Smooth muscle cell (in vitro differentiated cells): Measurements from ENCODE around the gene LIPE. TPM values are rescaled to one million over a fixed set of nuclear protein-coding genes. Genes with fewer than 3 reads are reported as not detected.

Experiments
- DNase-seq: peaks from one replicate; lab custom pipeline; 2025; ENCODE audit not compliant: unreplicated experiment; lab: John Stamatoyannopoulos, UW
- H2AFZ ChIP-seq: fragments of 200-600 bp; sonication (generic); 2 replicates; pipeline ENCODE4 v1.6.0; 2016; ENCODE audit warnings: antibody characterized with exemption, low read depth, mild to moderate bottlenecking
- H3F3A ChIP-seq: fragments of 200-600 bp; sonication (generic); 2 replicates; pipeline ENCODE4 v1.6.0; 2017; ENCODE audit warnings: antibody characterized with exemption, low read depth
- H3K27ac ChIP-seq: fragments of 200-600 bp; sonication (generic); 2 replicates; pipeline ENCODE4 v1.5.1; 2016; ENCODE audit warnings: low read depth, mild to moderate bottlenecking
- H3K27me3 ChIP-seq: fragments of 200-600 bp; sonication (generic); 2 replicates; pipeline ENCODE4 v1.6.1; 2016; ENCODE audit warnings: low read depth, mild to moderate bottlenecking
- H3K36me3 ChIP-seq: fragments of 200-600 bp; sonication (generic); 2 replicates; pipeline ENCODE4 v1.5.1; 2016; ENCODE audit warnings: low read depth
- H3K4me1 ChIP-seq: fragments of 200-600 bp; sonication (generic); 2 replicates; pipeline ENCODE4 v1.5.1; 2016; ENCODE audit warnings: low read depth
- H3K4me2 ChIP-seq: fragments of 200-600 bp; sonication (generic); 2 replicates; pipeline ENCODE4 v1.6.0; 2016; ENCODE audit warnings: mild to moderate bottlenecking
- H3K4me3 ChIP-seq: fragments of 200-600 bp; sonication (generic); 2 replicates; pipeline ENCODE4 v1.5.1; 2016; ENCODE audit warnings: mild to moderate bottlenecking
- H3K79me2 ChIP-seq: fragments of 200-600 bp; sonication (generic); 2 replicates; pipeline ENCODE4 v1.6.0; 2016; ENCODE audit warnings: low read depth, mild to moderate bottlenecking
- H3K9ac ChIP-seq: fragments of 200-600 bp; sonication (generic); 2 replicates; pipeline ENCODE4 v1.6.0; 2016; ENCODE audit warnings: low read depth
- H3K9me3 ChIP-seq: fragments of 200-600 bp; sonication (generic); replicated peaks from 2 replicates; pipeline ENCODE4 v1.5.1; 2016; ENCODE audit warnings: low read depth
- H4K20me1 ChIP-seq: fragments of 200-600 bp; sonication (generic); 2 replicates; pipeline ENCODE4 v1.6.0; 2016; ENCODE audit warnings: low read depth
- WGBS: methylation state at CpG from one replicate; pipeline ENCODE4 v1.1.7; 2016; ENCODE audit warnings: low lambda C conversion rate; 5-methylcytosine and 5-hydroxymethylcytosine counted together
- polyA plus RNA-seq: library from polyadenylated mRNA; unstranded; fragments of >200 nt; fragmentation: Nextera tagmentation; extraction: Ambion mirVana; gene quantifications from 2 replicates; pipeline ENCODE4 v1.2.1, GENCODE V29; 2016
- total RNA-seq: library from RNA; depleted of rRNA; stranded (reverse); fragments of >200 nt; gene quantifications from 2 replicates; pipeline ENCODE4 v1.2.3, GENCODE V29; 2014
- TF ChIP-seq, protein P1 (sequence below): fragments of 200-600 bp; sonication (generic); IDR thresholded peaks from 2 replicates; pipeline ENCODE4 v1.5.1; 2017; ENCODE audit warnings: borderline replicate concordance, mild to moderate bottlenecking, antibody characterized with exemption; ENCODE audit not compliant: insufficient read depth, poor library complexity, severe bottlenecking

Gene LIPE
- total and polyA plus RNA-seq, 2 experiments from 2014 or later, result 8.4 to 9.2 TPM

DNA sequence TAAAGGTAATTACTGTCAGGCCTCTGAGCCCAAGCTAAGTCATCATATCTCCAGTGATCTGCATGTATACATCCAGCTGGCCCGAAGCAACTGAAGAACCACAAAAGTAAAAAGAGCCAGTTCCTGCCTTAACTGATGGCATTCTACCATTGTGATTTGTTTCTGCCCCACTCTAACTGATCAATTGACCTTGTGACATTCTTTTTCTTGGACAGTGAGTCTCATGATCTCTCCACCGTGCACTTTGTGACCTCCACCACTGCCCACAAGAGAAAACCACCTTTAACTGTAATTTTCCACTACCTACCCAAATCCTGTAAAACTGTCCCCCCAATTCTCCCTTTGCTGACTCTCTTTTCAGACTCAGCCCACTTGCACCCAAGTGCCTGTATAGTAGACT is 32.7 kb upstream of the LIPE start:
- TF ChIP-seq, protein P1, sequence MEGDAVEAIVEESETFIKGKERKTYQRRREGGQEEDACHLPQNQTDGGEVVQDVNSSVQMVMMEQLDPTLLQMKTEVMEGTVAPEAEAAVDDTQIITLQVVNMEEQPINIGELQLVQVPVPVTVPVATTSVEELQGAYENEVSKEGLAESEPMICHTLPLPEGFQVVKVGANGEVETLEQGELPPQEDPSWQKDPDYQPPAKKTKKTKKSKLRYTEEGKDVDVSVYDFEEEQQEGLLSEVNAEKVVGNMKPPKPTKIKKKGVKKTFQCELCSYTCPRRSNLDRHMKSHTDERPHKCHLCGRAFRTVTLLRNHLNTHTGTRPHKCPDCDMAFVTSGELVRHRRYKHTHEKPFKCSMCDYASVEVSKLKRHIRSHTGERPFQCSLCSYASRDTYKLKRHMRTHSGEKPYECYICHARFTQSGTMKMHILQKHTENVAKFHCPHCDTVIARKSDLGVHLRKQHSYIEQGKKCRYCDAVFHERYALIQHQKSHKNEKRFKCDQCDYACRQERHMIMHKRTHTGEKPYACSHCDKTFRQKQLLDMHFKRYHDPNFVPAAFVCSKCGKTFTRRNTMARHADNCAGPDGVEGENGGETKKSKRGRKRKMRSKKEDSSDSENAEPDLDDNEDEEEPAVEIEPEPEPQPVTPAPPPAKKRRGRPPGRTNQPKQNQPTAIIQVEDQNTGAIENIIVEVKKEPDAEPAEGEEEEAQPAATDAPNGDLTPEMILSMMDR, result no peak
- DNase-seq, result no peak
- H3K79me2 ChIP-seq, result no peaks in the 10 kb centered on the region
- no peaks in the 10 kb centered on the region for H3F3A ChIP-seq
- no peaks in the 10 kb centered on the region for H3K36me3 ChIP-seq
- no peaks in the 10 kb centered on the region for H3K9me3 ChIP-seq
- H3K4me1 ChIP-seq, result no peaks in the 10 kb centered on the region
- WGBS, result 85% methylated on average over 2 of the region's 2 CpGs
- H2AFZ ChIP-seq, result no peak overlapping the region
- H3K4me3 ChIP-seq, result no peak overlapping the region
- no peak overlapping the region for H3K9ac ChIP-seq
- no peaks in the 10 kb centered on the region for H3K27me3 ChIP-seq
- no peaks in the 10 kb centered on the region for H4K20me1 ChIP-seq
- H3K27ac ChIP-seq, result no peak overlapping the region
- no peak overlapping the region for H3K4me2 ChIP-seq

DNA sequence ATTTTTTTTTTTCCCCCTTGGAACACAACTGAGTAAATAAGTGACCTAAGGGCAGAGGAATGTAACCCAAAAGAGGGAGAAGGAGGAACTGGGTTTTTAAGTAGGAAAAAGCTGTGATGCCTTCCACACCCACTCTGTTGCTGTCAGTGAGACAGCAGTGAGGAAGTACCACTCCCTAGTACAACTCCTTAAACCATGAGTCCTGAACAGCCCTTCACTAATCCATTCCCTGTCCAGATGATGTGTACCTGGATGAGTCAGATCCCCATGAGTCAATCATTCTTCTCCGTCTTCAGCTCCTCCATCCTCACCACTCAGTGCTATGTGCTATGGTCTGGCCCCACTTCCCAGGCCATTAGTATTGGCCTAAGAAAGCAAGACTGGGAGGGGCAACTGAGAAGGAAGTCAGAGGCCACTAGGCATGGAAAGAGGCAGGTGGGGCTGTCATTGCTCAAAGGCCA is 28.5 kb upstream of the LIPE start:
- H3K36me3 ChIP-seq, result no peaks in the 10 kb centered on the region
- H3K79me2 ChIP-seq, result no peaks in the 10 kb centered on the region
- no peak overlapping the region for H3K4me2 ChIP-seq
- no peaks in the 10 kb centered on the region for H3K4me1 ChIP-seq
- DNase-seq, result no peak
- WGBS, result 60% methylated on average over 1 of the region's 1 CpG
- H3K9me3 ChIP-seq, result no peaks in the 10 kb centered on the region
- no peak overlapping the region for H2AFZ ChIP-seq
- no peak overlapping the region for H3K9ac ChIP-seq
- no peaks in the 10 kb centered on the region for H3F3A ChIP-seq
- H3K27ac ChIP-seq, result no peak overlapping the region
- H3K4me3 ChIP-seq, result no peak overlapping the region
- H4K20me1 ChIP-seq, result no peaks in the 10 kb centered on the region
- H3K27me3 ChIP-seq, result no peaks in the 10 kb centered on the region
- TF ChIP-seq, protein P1, result no peak

DNA sequence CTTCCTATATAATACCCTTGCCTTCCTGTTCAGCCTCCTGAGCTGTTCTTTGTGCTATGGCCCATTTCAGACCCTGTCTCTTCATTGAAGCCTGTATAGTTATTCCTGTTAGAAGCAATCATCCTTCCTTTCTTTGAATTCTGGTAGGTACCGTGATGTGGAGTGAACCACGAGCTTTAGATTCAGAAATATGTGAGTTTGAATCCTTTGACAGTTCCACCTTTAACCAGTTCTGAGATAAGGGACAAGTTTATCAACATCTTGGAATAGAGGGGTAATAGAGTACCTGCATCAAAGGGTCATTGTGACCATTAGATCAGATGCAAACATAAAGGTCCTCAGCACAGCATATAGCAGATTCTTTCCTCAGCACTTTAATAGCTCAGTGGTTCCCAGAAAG is 27.9 kb upstream of the LIPE start:
- no peaks in the 10 kb centered on the region for H3K79me2 ChIP-seq

DNA sequence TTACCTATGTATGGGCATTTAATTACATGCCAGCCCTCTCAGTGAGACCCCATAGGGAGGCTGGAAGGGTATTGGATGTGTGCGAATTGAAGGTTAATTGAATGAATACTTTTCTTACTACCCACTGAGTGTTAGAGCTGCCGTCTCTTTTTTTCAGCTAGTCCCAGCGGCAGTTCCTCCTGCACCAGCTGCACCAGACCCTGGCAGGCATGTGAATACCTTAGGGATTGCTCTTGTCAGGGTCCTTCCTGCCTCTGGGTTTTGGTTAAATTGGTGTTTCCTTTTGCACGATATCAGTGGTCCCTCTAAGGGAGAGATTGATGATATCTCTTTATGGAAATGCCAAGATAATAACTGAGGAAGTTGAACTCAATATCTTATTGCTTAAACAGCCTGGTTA is 25.4 kb upstream of the LIPE start:
- H3K27ac ChIP-seq, result no peak overlapping the region
- H2AFZ ChIP-seq, result no peak overlapping the region
- WGBS, result 60% methylated on average over 4 of the region's 4 CpGs
- H3K36me3 ChIP-seq, result no peaks in the 10 kb centered on the region
- H3K4me2 ChIP-seq, result no peak overlapping the region
- no peak overlapping the region for H3K9ac ChIP-seq
- no peaks in the 10 kb centered on the region for H3K4me1 ChIP-seq
- H3F3A ChIP-seq, result no peaks in the 10 kb centered on the region
- H3K27me3 ChIP-seq, result no peaks in the 10 kb centered on the region
- TF ChIP-seq, protein P1, result no peak
- no peak for DNase-seq
- peaks cover 10% of the 10 kb centered on the region for H4K20me1 ChIP-seq
- H3K9me3 ChIP-seq, result no peaks in the 10 kb centered on the region
- no peak overlapping the region for H3K4me3 ChIP-seq
- H3K79me2 ChIP-seq, result no peaks in the 10 kb centered on the region

More for the DNA sequence above, 27.9 kb upstream of the LIPE start:
- Histone ChIP-seq H3K4me1 (no peaks in the 10 kb centered on the region), H3K9ac (no peak overlapping the region), H3K36me3 (no peaks in the 10 kb centered on the region), H3K4me3 (no peak overlapping the region), H2AFZ (no peak overlapping the region), H3K4me2 (no peak overlapping the region), H4K20me1 (peaks cover 2% of the 10 kb centered on the region), H3F3A (no peaks in the 10 kb centered on the region), H3K27ac (no peak overlapping the region), H3K27me3 (no peaks in the 10 kb centered on the region), H3K9me3 (no peaks in the 10 kb centered on the region)
- 92% methylated on average over 2 of the region's 2 CpGs for WGBS
- no peak for DNase-seq
- TF ChIP-seq, protein P1, result no peak
